ENCODE data around the gene ANXA8. TPM values are rescaled to one million over a fixed set of nuclear protein-coding genes. Genes with fewer than 3 reads are reported as not detected.

Gene ANXA8, protein sequence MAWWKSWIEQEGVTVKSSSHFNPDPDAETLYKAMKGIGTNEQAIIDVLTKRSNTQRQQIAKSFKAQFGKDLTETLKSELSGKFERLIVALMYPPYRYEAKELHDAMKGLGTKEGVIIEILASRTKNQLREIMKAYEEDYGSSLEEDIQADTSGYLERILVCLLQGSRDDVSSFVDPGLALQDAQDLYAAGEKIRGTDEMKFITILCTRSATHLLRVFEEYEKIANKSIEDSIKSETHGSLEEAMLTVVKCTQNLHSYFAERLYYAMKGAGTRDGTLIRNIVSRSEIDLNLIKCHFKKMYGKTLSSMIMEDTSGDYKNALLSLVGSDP
- 27.8 to 40.7 TPM (median 30.6 TPM) in 5 replicates for total RNA-seq (2022; extraction: Qiagen RNA extraction; ENCODE audit: low read depth)

DNA sequence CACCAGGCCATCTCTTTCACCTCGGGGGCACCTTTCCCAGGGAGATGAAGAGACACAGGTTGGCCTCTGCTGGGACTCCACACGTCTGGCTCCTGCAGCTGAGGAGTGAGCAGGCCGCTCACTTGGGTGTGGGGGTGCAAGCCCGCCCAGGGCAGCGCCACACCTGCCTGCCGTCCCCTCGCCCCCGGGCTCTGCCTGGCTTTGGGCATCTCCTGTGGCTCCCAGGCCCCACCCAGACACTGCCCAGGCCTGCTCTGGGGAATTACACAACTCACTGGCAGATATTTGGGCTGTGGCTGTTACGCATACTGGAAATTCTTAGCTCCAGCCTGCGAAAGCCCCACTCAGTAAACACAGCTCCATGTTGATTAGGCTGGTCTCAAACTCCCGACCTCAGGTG lies at the start of gene ANXA8:
Gene ANXA8 (minus strand): TSS at position 193 of the 400 bp plus-strand sequence. CDS start 182 bp downstream, at position 11.

DNA sequence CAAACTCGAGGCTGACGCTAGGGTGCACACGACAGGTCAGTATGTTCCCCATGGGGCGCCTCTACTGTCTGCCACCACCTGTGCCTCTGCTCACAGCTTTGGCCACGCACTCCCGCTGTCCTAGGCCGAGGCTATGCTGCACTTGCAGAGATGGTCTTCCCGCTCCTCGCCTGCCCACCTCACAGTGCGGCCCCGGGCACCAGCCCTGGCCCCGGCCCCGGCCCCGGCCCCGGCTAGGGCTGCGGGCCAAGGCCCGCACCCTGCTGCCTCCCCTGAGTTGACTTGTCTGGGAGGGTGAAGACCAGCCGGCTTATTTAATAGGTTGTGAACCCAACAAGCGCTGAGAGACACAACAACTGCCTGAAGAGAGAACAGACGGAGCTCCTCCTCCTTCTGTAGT lies 39.6 kb upstream of the ANXA8 start, which contains the start of gene AGAP9:
Gene AGAP9 (minus strand): TSS at position 164 of the 400 bp plus-strand sequence. CDS start 112 bp downstream, at position 52.

DNA sequence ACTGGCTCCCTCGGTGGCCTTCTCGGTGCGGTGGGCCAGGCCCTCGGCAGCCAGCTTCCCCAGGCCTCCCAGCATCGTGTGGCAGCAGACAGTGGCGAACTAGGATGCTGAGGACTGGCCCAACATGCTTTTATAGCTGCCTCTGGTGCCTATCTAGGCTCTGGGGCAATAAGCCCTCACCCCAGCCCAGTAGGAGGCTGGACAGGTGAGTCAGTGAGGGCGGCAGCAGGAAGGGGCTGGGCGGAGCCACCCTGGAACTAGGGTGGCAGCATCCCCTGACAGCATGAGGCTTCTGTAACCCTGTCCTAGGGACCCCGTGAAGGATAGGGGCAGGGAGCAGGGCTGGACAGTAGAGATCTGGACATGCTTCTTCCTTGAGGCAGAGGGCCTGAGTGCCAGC lies 7.7 kb upstream of the ANXA8 start, which contains the start of gene FAM25G:
Gene FAM25G (minus strand): TSS at position 101 of the 400 bp plus-strand sequence. CDS start 26 bp downstream, at position 75.

Other genes with a start within 250 kb of the ANXA8 start
- gene GDF10, start 183.9 kb downstream of the ANXA8 start, total RNA-seq (2022; extraction: Qiagen RNA extraction; ENCODE audit: low read depth) = 0.06 to 0.15 TPM (median 0.12 TPM) in 5 replicates
- not detected in 5 replicates for gene GDF2, start 161.7 kb downstream of the ANXA8 start, total RNA-seq (2022; extraction: Qiagen RNA extraction; ENCODE audit: low read depth)
- gene RBP3, start 135.8 kb downstream of the ANXA8 start, total RNA-seq (2022; extraction: Qiagen RNA extraction; ENCODE audit: low read depth) = not detected in 5 replicates
- gene ZNF488, start 99.8 kb downstream of the ANXA8 start, total RNA-seq (2022; extraction: Qiagen RNA extraction; ENCODE audit: low read depth) = 11.3 to 15.0 TPM (median 13.0 TPM) in 5 replicates
- 0.65 to 1.8 TPM in 2 of 5 replicates, not detected in the others for gene FAM25G, start 7.6 kb upstream of the ANXA8 start, total RNA-seq (2022; extraction: Qiagen RNA extraction; ENCODE audit: low read depth)
- 8.2 to 12.1 TPM (median 9.8 TPM) in 5 replicates for gene AGAP9, start 39.5 kb upstream of the ANXA8 start, total RNA-seq (2022; extraction: Qiagen RNA extraction; ENCODE audit: low read depth)

Measured in A549 treated with DMSO at 1 μM for 4 hours (cell line).